Mesendoderm (in vitro differentiated cells): Measurements from ENCODE around the gene HNRNPLL.
A peak's percentile ranks its signal among the peaks of the same experiment; 100 is the strongest.
"Not testable (repeated sequence)": the region's sequence is repeated elsewhere in the genome, so short reads cannot be mapped to it uniquely, and the experiment has no call there.

Experiments
- DNase-seq: peaks from one replicate; pipeline ENCODE4 v3.0.0; 2013
- H2AK5ac ChIP-seq: 2 replicates; pipeline ENCODE4 v1.6.1; 2013; ENCODE audit warnings: low read length, inconsistent platforms
- H2BK120ac ChIP-seq: 2 replicates; pipeline ENCODE4 v1.6.1; 2013; ENCODE audit warnings: low read depth, mild to moderate bottlenecking, low read length, moderate library complexity, mixed read lengths
- H2BK15ac ChIP-seq: replicated peaks from 2 replicates; pipeline ENCODE4 v1.6.1; 2013; ENCODE audit warnings: low read depth, mild to moderate bottlenecking, moderate library complexity
- H2BK5ac ChIP-seq: 2 replicates; pipeline ENCODE4 v1.6.1; 2013; ENCODE audit warnings: low read length, inconsistent platforms
- H3K18ac ChIP-seq: 2 replicates; pipeline ENCODE4 v1.6.1; 2013; ENCODE audit warnings: mild to moderate bottlenecking, low read length, mixed read lengths
- H3K23ac ChIP-seq: one replicate; pipeline ENCODE4 v1.6.1; 2013; ENCODE audit warnings: low read length
- H3K27ac ChIP-seq: 2 replicates; pipeline ENCODE4 v1.5.1; 2013; ENCODE audit warnings: low read depth, mild to moderate bottlenecking, inconsistent platforms, low read length, moderate library complexity
- H3K27me3 ChIP-seq: 2 replicates; pipeline ENCODE4 v1.6.1; 2013; ENCODE audit warnings: low read length, control low read depth, mild to moderate bottlenecking, inconsistent platforms; ENCODE audit not compliant: insufficient read depth, poor library complexity
- H3K36me3 ChIP-seq: 2 replicates; pipeline ENCODE4 v1.6.1; 2013; ENCODE audit warnings: low read length, inconsistent platforms; ENCODE audit not compliant: control insufficient read depth, insufficient read depth
- H3K4ac ChIP-seq: one replicate; pipeline ENCODE4 v1.6.1; 2013; ENCODE audit warnings: low read depth, mild to moderate bottlenecking, low read length, moderate library complexity
- H3K4me1 ChIP-seq: 2 replicates; pipeline ENCODE4 v1.6.1; 2013; ENCODE audit warnings: low read depth, low read length, inconsistent platforms; ENCODE audit not compliant: control insufficient read depth
- H3K4me2 ChIP-seq: 2 replicates; pipeline ENCODE4 v1.6.1; 2013; ENCODE audit warnings: low read length
- H3K4me3 ChIP-seq: 2 replicates; pipeline ENCODE4 v1.5.1; 2013; ENCODE audit warnings: mild to moderate bottlenecking, low read length
- H3K56ac ChIP-seq: one replicate; pipeline ENCODE4 v1.6.1; 2013; ENCODE audit warnings: low read length
- H3K79me1 ChIP-seq: 2 replicates; pipeline ENCODE4 v1.6.1; 2013; ENCODE audit warnings: low read length, inconsistent platforms
- H3K79me2 ChIP-seq: 2 replicates; pipeline ENCODE4 v1.6.1; 2013; ENCODE audit warnings: mild to moderate bottlenecking, low read length; ENCODE audit not compliant: control insufficient read depth, insufficient read depth
- H3K9ac ChIP-seq: 2 replicates; pipeline ENCODE4 v1.6.1; 2013; ENCODE audit warnings: low read length, inconsistent platforms
- H4K5ac ChIP-seq: one replicate; pipeline ENCODE4 v1.6.1; 2013; ENCODE audit warnings: low read length
- H4K8ac ChIP-seq: one replicate; pipeline ENCODE4 v1.6.1; 2013; ENCODE audit warnings: low read depth, mild to moderate bottlenecking, control low read depth, low read length, moderate library complexity
- WGBS: extraction: QIAGEN DNeasy Blood & Tissue Kit; methylation state at CpG from one replicate; pipeline ENCODE4 v1.1.7; 2013; ENCODE audit warnings: low lambda C conversion rate, missing lambda C conversion rate; ENCODE audit not compliant: insufficient coverage; ENCODE audit errors: extremely low coverage; 5-methylcytosine and 5-hydroxymethylcytosine counted together

The HNRNPLL gene

GRCh38 chr2:38540580-38541286, 62.0 kb downstream of the HNRNPLL start:
- Histone ChIP-seq H4K5ac (no peak overlapping the region), H3K36me3 (no peaks in the 10 kb centered on the region), H3K4me3 (no peak overlapping the region), H3K4ac (peak overlapping the region; percentile 73), H2BK15ac (peak overlapping the region; percentile 93), H2AK5ac (peak overlapping the region; percentile 65), H3K23ac (no peak overlapping the region), H3K4me2 (no peak overlapping the region), H3K27ac (peak overlapping the region; percentile 94), H2BK120ac (peak overlapping the region; percentile 96), H2BK5ac (peak overlapping the region; percentile 92), H3K4me1 (peaks cover 11% of the 10 kb centered on the region), H3K27me3 (no peaks in the 10 kb centered on the region), H3K79me1 (no peaks in the 10 kb centered on the region), H3K18ac (peak overlapping the region; percentile 9), H3K79me2 (no peaks in the 10 kb centered on the region), H4K8ac (no peak overlapping the region), H3K9ac (no peak overlapping the region), H3K56ac (peak overlapping the region; percentile 68)
- DNase-seq, result no peak
- no CpG with 5 or more reads among the region's 5 CpGs for WGBS

GRCh38 chr2:38539086-38539485, 63.6 kb downstream of the HNRNPLL start:
- Histone ChIP-seq H3K4me3 (no peak overlapping the region), H3K4me2 (no peak overlapping the region), H4K8ac (no peak overlapping the region), H3K4ac (no peak overlapping the region), H3K9ac (no peak overlapping the region), H3K4me1 (peaks cover 11% of the 10 kb centered on the region), H3K79me2 (no peaks in the 10 kb centered on the region), H3K27ac (no peak overlapping the region), H3K23ac (no peak overlapping the region), H3K27me3 (no peaks in the 10 kb centered on the region), H2BK120ac (peak overlapping the region; percentile 2), H2BK15ac (no peak overlapping the region), H3K36me3 (no peaks in the 10 kb centered on the region), H4K5ac (no peak overlapping the region), H2BK5ac (no peak overlapping the region), H3K56ac (peak overlapping the region; percentile 11), H3K18ac (no peak overlapping the region), H3K79me1 (no peaks in the 10 kb centered on the region), H2AK5ac (peak overlapping the region; percentile 1)
- peak; percentile 54 for DNase-seq
- whole genome bisulfite sequencing, result no CpG with 5 or more reads among the region's 5 CpGs

GRCh38 chr2:38537937-38538525, 64.7 kb downstream of the HNRNPLL start:
- Histone ChIP-seq H3K4ac (no peak overlapping the region), H2BK15ac (no peak overlapping the region), H3K27ac (peak overlapping the region; percentile 47), H3K36me3 (no peaks in the 10 kb centered on the region), H3K4me1 (peaks cover 11% of the 10 kb centered on the region), H3K56ac (no peak overlapping the region), H3K18ac (no peak overlapping the region), H2BK120ac (no peak overlapping the region), H2AK5ac (no peak overlapping the region), H4K8ac (no peak overlapping the region), H3K23ac (no peak overlapping the region), H4K5ac (no peak overlapping the region), H2BK5ac (no peak overlapping the region), H3K79me1 (no peaks in the 10 kb centered on the region), H3K9ac (no peak overlapping the region), H3K4me3 (no peak overlapping the region), H3K27me3 (no peaks in the 10 kb centered on the region), H3K4me2 (no peak overlapping the region), H3K79me2 (no peaks in the 10 kb centered on the region)
- WGBS, result no CpG with 5 or more reads among the region's 3 CpGs
- peak; percentile 84 for DNase-seq

DNA sequence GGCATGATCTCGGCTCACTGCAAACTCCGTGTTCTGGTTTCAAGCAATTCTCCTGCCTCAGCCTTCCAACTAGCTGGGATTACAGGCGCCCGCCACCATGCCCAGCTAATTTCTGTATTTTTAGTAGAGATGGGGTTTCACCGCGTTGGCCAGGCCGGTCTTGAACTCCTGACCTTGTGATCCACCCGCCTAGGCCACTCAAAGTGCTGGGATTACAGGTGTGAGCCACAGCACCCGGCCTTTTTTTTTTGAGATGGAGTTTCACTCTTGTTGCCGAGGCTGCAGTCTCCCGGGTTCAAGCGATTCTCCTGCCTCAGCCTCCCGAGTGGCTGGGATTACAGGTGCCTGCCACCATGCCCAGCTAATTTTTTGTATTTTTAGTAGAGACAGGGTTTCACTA, 65.4 kb downstream of the HNRNPLL start:
- not testable (repeated sequence) for H3K4me1 ChIP-seq

GRCh38 chr2:38535744-38536506, 66.8 kb downstream of the HNRNPLL start:
- H3K56ac ChIP-seq, result peak overlapping the region; percentile 97
- H2BK15ac ChIP-seq, result peak overlapping the region; percentile 38
- peak; percentile 80 for DNase-seq
- no peak overlapping the region for H2AK5ac ChIP-seq
- H2BK5ac ChIP-seq, result peak overlapping the region; percentile 74
- no peaks in the 10 kb centered on the region for H3K27me3 ChIP-seq
- no peak overlapping the region for H4K8ac ChIP-seq
- H3K18ac ChIP-seq, result peak overlapping the region; percentile 72
- no peaks in the 10 kb centered on the region for H3K79me1 ChIP-seq
- H3K4me1 ChIP-seq, result peaks cover 2% of the 10 kb centered on the region
- H2BK120ac ChIP-seq, result peak overlapping the region; percentile 28
- WGBS, result no CpG with 5 or more reads among the region's 53 CpGs
- H4K5ac ChIP-seq, result no peak overlapping the region
- H3K9ac ChIP-seq, result peak overlapping the region; percentile 85
- no peak overlapping the region for H3K27ac ChIP-seq
- peak overlapping the region; percentile 39 for H3K4ac ChIP-seq
- H3K4me3 ChIP-seq, result peak overlapping the region; percentile 34
- no peak overlapping the region for H3K23ac ChIP-seq
- peak overlapping the region; percentile 85 for H3K4me2 ChIP-seq
- no peaks in the 10 kb centered on the region for H3K36me3 ChIP-seq
- no peaks in the 10 kb centered on the region for H3K79me2 ChIP-seq

More for the DNA sequence above, 65.4 kb downstream of the HNRNPLL start:
- H3K4ac ChIP-seq, result peak overlapping the region; percentile 60
- H3K27me3 ChIP-seq, H3K56ac ChIP-seq, H2BK120ac ChIP-seq, H3K4me3 ChIP-seq, H4K5ac ChIP-seq, H3K79me2 ChIP-seq, H2BK5ac ChIP-seq, H2BK15ac ChIP-seq, H3K9ac ChIP-seq, H3K79me1 ChIP-seq, H3K4me2 ChIP-seq, H2AK5ac ChIP-seq, H4K8ac ChIP-seq, H3K27ac ChIP-seq, H3K36me3 ChIP-seq, H3K23ac ChIP-seq, DNase-seq: not testable (repeated sequence)
- no CpG with 5 or more reads among the region's 13 CpGs for WGBS
- H3K18ac ChIP-seq, result peak overlapping the region; percentile 21
